Measurements from ENCODE around the gene BCL2.

GRCh38 chr18:63254716-63255399, 64.7 kb downstream of the BCL2 start:
- TF ChIP-seq, protein P1, sequence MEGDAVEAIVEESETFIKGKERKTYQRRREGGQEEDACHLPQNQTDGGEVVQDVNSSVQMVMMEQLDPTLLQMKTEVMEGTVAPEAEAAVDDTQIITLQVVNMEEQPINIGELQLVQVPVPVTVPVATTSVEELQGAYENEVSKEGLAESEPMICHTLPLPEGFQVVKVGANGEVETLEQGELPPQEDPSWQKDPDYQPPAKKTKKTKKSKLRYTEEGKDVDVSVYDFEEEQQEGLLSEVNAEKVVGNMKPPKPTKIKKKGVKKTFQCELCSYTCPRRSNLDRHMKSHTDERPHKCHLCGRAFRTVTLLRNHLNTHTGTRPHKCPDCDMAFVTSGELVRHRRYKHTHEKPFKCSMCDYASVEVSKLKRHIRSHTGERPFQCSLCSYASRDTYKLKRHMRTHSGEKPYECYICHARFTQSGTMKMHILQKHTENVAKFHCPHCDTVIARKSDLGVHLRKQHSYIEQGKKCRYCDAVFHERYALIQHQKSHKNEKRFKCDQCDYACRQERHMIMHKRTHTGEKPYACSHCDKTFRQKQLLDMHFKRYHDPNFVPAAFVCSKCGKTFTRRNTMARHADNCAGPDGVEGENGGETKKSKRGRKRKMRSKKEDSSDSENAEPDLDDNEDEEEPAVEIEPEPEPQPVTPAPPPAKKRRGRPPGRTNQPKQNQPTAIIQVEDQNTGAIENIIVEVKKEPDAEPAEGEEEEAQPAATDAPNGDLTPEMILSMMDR (IDR thresholded peaks at IDR 0.05): no peak
- TF ChIP-seq EZH2 (IDR thresholded peaks at IDR 0.05): no peak
- TF ChIP-seq EZH2phosphoT487 (IDR thresholded peaks at IDR 0.05): no peak
